Measurements from ENCODE around the gene ENTPD8. TPM values are rescaled to one million over a fixed set of nuclear protein-coding genes. Genes with fewer than 3 reads are reported as not detected.

The ENTPD8 gene
- total RNA-seq, 1 experiment from 2014 or later: 0.77 TPM

DNA sequence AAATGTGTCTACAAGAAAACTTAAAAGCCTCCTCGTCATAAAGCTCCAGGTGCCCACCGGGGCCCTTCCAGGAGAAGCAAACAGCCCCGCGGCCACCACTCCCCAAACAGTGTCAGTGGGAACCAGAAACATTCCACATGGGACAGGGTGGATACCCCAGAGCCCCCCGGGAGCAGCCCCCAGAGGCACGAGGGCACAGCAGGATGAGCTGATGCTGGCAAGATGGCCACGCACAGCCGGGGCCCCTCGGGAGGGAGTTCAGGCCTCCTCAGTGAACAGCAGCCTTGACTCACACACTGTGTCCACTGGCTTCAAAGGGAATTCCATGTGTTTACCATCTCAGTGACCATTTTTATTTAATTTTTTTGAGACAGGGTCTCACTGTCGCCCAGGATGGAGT lies 28.7 kb downstream of the ENTPD8 start:
- H3K4me2 ChIP-seq (ENCODE audit: insufficient read depth, insufficient read length, low read length): no peak overlapping the region
- H2BK20ac ChIP-seq (ENCODE audit: low read depth, low read length, poor library complexity, severe bottlenecking): no peak overlapping the region
- DNase-seq: peak; percentile 18
- H3K4me1 Mint-ChIP-seq: peaks cover 0 to 3% of the 10 kb centered on the region in 2 experiments; a peak in 1 of 4 replicates
- no peak overlapping the region for H2BK5ac ChIP-seq (ENCODE audit: insufficient read length, low read length)
- no peaks in the 10 kb centered on the region for H3K4me1 ChIP-seq (ENCODE audit: insufficient read depth, low read length)
- H3K9me3 ChIP-seq (ENCODE audit: control insufficient read depth, low read depth, low read length): no peaks in the 10 kb centered on the region
- H3T11ph ChIP-seq (ENCODE audit: low read length): no peak overlapping the region
- no peak overlapping the region for H3K14ac ChIP-seq (ENCODE audit: insufficient read depth, low read length)
- H2AK5ac ChIP-seq (ENCODE audit: insufficient read length, low read length): no peak overlapping the region
- no peak overlapping the region for H3K27ac Mint-ChIP-seq
- no peak overlapping the region for H2BK15ac ChIP-seq (ENCODE audit: low read depth, low read length)
- H2BK12ac ChIP-seq (ENCODE audit: insufficient read length, low read depth, low read length): no peak overlapping the region
- no peak overlapping the region for H3K9ac ChIP-seq (ENCODE audit: extremely low read depth, insufficient read length, low read length)
- H3K36me3 Mint-ChIP-seq (ENCODE audit: insufficient read depth in 1 of 3, low read depth in 3 of 3): no peaks in the 10 kb centered on the region
- H3K23me2 ChIP-seq (ENCODE audit: insufficient read length, low read depth, low read length, poor library complexity, severe bottlenecking): no peaks in the 10 kb centered on the region
- H3K4me3 Mint-ChIP-seq: no peak overlapping the region
- H2BK120ac ChIP-seq (ENCODE audit: low read depth, low read length, poor library complexity, severe bottlenecking): no peak overlapping the region
- no peaks in the 10 kb centered on the region for H4K20me1 ChIP-seq (ENCODE audit: control insufficient read depth, insufficient read depth, insufficient read length)
- H3K56ac ChIP-seq (ENCODE audit: insufficient read length, low read depth, low read length): no peak overlapping the region
- no peak overlapping the region for H3K18ac ChIP-seq (ENCODE audit: insufficient read length, low read depth, low read length)
- peaks cover 2% of the 10 kb centered on the region; the same call in 1 of the 2 replicates for H3K27me3 Mint-ChIP-seq (ENCODE audit: low read depth)
- no peak overlapping the region for H3K27ac ChIP-seq (ENCODE audit: insufficient read length, low read depth, low read length)
- no peaks in the 10 kb centered on the region for H3K27me3 ChIP-seq (ENCODE audit: insufficient read depth, low read length)
- H3K79me2 ChIP-seq (ENCODE audit: insufficient read depth, low read length): no peaks in the 10 kb centered on the region
- TF ChIP-seq, protein P1, sequence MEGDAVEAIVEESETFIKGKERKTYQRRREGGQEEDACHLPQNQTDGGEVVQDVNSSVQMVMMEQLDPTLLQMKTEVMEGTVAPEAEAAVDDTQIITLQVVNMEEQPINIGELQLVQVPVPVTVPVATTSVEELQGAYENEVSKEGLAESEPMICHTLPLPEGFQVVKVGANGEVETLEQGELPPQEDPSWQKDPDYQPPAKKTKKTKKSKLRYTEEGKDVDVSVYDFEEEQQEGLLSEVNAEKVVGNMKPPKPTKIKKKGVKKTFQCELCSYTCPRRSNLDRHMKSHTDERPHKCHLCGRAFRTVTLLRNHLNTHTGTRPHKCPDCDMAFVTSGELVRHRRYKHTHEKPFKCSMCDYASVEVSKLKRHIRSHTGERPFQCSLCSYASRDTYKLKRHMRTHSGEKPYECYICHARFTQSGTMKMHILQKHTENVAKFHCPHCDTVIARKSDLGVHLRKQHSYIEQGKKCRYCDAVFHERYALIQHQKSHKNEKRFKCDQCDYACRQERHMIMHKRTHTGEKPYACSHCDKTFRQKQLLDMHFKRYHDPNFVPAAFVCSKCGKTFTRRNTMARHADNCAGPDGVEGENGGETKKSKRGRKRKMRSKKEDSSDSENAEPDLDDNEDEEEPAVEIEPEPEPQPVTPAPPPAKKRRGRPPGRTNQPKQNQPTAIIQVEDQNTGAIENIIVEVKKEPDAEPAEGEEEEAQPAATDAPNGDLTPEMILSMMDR (conservative IDR thresholded peaks at IDR 0.05): no peak
- H3K23ac ChIP-seq (ENCODE audit: insufficient read length, low read depth, low read length): no peak overlapping the region
- WGBS (ENCODE audit: extremely low coverage, insufficient read length, low lambda C conversion rate): no CpG with 5 or more reads among the region's 10 CpGs
- no peak overlapping the region for H4K91ac ChIP-seq (ENCODE audit: insufficient read length, low read depth, low read length)
- H3K4ac ChIP-seq (ENCODE audit: low read depth, low read length): no peak overlapping the region
- H2AFZ ChIP-seq (ENCODE audit: low read length): no peak overlapping the region
- H3K79me1 ChIP-seq (ENCODE audit: insufficient read depth, low read depth, low read length, poor library complexity, severe bottlenecking): no peaks in the 10 kb centered on the region
- H4K8ac ChIP-seq (replicated peaks; ENCODE audit: insufficient read length, low read depth, low read length): no peak overlapping the region
- H4K5ac ChIP-seq (ENCODE audit: insufficient read length, low read depth, low read length): no peak overlapping the region
- H3K9me3 Mint-ChIP-seq: no peaks in the 10 kb centered on the region

Measured in H9 (cell line).